ENCODE results near the gene TNS1.

DNA sequence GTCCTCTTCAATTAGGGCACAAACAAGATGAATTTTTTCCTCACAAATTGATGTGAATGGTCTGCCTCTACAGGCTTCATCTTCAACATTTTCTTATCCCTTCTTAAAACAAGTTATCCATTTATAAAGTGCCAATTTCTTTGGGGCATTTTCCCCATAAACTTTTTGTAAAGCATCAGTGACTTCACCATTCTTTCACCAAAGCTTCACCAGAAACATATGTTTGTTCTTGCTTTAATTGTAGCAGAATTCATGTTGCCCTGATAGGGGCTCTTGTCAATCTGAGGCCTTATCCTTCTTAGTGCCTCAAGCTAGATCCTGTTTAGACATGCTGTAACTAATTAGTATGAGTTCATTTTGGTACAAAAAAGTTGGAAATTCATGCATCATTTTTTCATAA is 226.2 kb downstream of the TNS1 start:
- TF ChIP-seq, protein P1, sequence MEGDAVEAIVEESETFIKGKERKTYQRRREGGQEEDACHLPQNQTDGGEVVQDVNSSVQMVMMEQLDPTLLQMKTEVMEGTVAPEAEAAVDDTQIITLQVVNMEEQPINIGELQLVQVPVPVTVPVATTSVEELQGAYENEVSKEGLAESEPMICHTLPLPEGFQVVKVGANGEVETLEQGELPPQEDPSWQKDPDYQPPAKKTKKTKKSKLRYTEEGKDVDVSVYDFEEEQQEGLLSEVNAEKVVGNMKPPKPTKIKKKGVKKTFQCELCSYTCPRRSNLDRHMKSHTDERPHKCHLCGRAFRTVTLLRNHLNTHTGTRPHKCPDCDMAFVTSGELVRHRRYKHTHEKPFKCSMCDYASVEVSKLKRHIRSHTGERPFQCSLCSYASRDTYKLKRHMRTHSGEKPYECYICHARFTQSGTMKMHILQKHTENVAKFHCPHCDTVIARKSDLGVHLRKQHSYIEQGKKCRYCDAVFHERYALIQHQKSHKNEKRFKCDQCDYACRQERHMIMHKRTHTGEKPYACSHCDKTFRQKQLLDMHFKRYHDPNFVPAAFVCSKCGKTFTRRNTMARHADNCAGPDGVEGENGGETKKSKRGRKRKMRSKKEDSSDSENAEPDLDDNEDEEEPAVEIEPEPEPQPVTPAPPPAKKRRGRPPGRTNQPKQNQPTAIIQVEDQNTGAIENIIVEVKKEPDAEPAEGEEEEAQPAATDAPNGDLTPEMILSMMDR (IDR thresholded peaks at IDR 0.05; ENCODE audit: poor library complexity): no peak
- TF ChIP-seq EZH2 (IDR thresholded peaks at IDR 0.05; ENCODE audit: borderline replicate concordance): no peak

Data from hepatocyte (in vitro differentiated cells).